ENCODE results near the gene PTPRM.

DNA sequence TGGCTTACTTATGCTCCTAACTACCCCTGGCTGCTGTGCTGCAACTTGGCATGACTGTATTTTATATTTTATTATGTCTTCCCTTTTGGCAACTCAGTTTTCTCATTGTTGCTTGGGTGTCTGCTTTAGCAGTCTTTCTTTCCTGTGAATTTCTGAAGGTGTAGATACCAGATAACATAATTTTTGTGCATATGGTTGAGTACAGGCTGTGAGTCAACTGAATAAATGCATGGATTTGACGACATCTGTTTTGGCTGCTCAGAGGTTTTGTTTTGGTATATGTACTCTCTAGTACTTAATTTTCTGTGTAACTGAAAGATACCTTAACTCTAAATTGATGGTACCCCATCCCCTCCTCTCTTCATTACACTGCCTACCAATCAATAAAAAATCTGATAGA is 303.1 kb downstream of the PTPRM start:
- TF ChIP-seq, protein P1, sequence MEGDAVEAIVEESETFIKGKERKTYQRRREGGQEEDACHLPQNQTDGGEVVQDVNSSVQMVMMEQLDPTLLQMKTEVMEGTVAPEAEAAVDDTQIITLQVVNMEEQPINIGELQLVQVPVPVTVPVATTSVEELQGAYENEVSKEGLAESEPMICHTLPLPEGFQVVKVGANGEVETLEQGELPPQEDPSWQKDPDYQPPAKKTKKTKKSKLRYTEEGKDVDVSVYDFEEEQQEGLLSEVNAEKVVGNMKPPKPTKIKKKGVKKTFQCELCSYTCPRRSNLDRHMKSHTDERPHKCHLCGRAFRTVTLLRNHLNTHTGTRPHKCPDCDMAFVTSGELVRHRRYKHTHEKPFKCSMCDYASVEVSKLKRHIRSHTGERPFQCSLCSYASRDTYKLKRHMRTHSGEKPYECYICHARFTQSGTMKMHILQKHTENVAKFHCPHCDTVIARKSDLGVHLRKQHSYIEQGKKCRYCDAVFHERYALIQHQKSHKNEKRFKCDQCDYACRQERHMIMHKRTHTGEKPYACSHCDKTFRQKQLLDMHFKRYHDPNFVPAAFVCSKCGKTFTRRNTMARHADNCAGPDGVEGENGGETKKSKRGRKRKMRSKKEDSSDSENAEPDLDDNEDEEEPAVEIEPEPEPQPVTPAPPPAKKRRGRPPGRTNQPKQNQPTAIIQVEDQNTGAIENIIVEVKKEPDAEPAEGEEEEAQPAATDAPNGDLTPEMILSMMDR (IDR thresholded peaks at IDR 0.05) = no peak
- no peak for TF ChIP-seq KDM5A (IDR thresholded peaks at IDR 0.05)
